H1 (cell line): ENCODE measurements around the gene NRXN3. TPM values are rescaled to one million over a fixed set of nuclear protein-coding genes. Genes with fewer than 3 reads are reported as not detected.

Experiments
- CTCF ChIA-PET: fragments of 300-600 bp; sonication (Branson Sonifier 250); formaldehyde crosslinking; loops from one replicate; lab custom pipeline; 2021; ENCODE audit not compliant: partially characterized antibody; lab: Charles Lee
- POLR2A ChIA-PET: fragments of 300-600 bp; sonication (Branson Sonifier 250); formaldehyde crosslinking; loops from one replicate; lab custom pipeline; 2021; ENCODE audit warnings: inconsistent platforms; ENCODE audit not compliant: partially characterized antibody; lab: Charles Lee
- DNase-seq, 2 experiments: peaks; one replicate each; pipeline versions ENCODE4 v3.0.0 to v3.0.0-alpha.2; 2010 to 2022; ENCODE audit warnings: low spot score in 2 of 2, low read depth in 1 of 2, mixed read lengths in 1 of 2
- FAIRE-seq: peaks from 2 replicates; lab custom pipeline; 2011; peaks lifted over from hg19 to GRCh38; lab: Jason Lieb, UNC
- H2AFZ ChIP-seq: 2 replicates; pipeline ENCODE4 v1.8.1; 2012; ENCODE audit warnings: low read length, inconsistent platforms
- H2AK5ac ChIP-seq: 2 replicates; pipeline ENCODE4 v1.6.1; 2013; ENCODE audit warnings: low read depth, low read length
- H2BK120ac ChIP-seq: replicated peaks from 2 replicates; pipeline ENCODE3; 2013; ENCODE audit warnings: low read depth, low read length, inconsistent platforms
- H2BK12ac ChIP-seq: 2 replicates; pipeline ENCODE4 v1.6.1; 2013; ENCODE audit warnings: low read depth, low read length
- H2BK15ac ChIP-seq: 2 replicates; pipeline ENCODE4 v1.6.1; 2013; ENCODE audit warnings: low read length
- H2BK20ac ChIP-seq: 2 replicates; pipeline ENCODE4 v1.6.1; 2013; ENCODE audit warnings: low read length
- H2BK5ac ChIP-seq: 2 replicates; pipeline ENCODE4 v1.6.1; 2013; ENCODE audit warnings: low read depth, low read length
- H3K14ac ChIP-seq: 2 replicates; pipeline ENCODE4 v1.6.1; 2013; ENCODE audit warnings: inconsistent platforms; ENCODE audit not compliant: insufficient read length
- H3K18ac ChIP-seq: 2 replicates; pipeline ENCODE4 v1.6.1; 2013; ENCODE audit warnings: low read length; ENCODE audit errors: extremely low read depth
- H3K23ac ChIP-seq: 2 replicates; pipeline ENCODE4 v1.6.1; 2013; ENCODE audit warnings: inconsistent platforms; ENCODE audit not compliant: insufficient read length
- H3K23me2 ChIP-seq: 2 replicates; pipeline ENCODE4 v1.6.1; 2013; ENCODE audit warnings: low read depth, low read length
- H3K27ac ChIP-seq: 2 replicates; pipeline ENCODE4 v1.6.1; 2011; ENCODE audit warnings: low read depth, low read length, inconsistent platforms
- H3K27me3 ChIP-seq, 4 experiments: replicated peaks in 1 of 4; 1 replicate in 1 of 4; 2 replicates in 3 of 4; pipeline versions ENCODE4 v1.6.1 to v1.8.1; 2011 to 2013; ENCODE audit warnings: low read length in 3 of 4, mild to moderate bottlenecking in 3 of 4, inconsistent platforms in 2 of 4, mixed read lengths in 2 of 4, moderate library complexity in 1 of 4; ENCODE audit not compliant: control insufficient read depth in 3 of 4, insufficient read depth in 3 of 4; ENCODE audit errors: extremely low read depth in 1 of 4
- H3K36me3 ChIP-seq, 4 experiments: 2 replicates each; pipeline versions ENCODE4 v1.6.1 to v1.8.1; 2011 to 2013; ENCODE audit warnings: mild to moderate bottlenecking in 4 of 4, low read length in 3 of 4, moderate library complexity in 2 of 4, control low read depth in 1 of 4, inconsistent platforms in 1 of 4; ENCODE audit not compliant: insufficient read depth in 4 of 4, control insufficient read depth in 2 of 4
- H3K4ac ChIP-seq: replicated peaks from 2 replicates; pipeline ENCODE3; 2013; ENCODE audit warnings: low read length, low read depth, mixed read lengths, inconsistent platforms; ENCODE audit not compliant: insufficient read length
- H3K4me1 ChIP-seq, 4 experiments: replicated peaks in 1 of 4; 1 replicate in 1 of 4; 2 replicates in 3 of 4; pipeline versions ENCODE4 v1.6.1 to v1.8.1; 2011 to 2013; ENCODE audit warnings: low read length in 3 of 4, inconsistent platforms in 2 of 4, mixed read lengths in 1 of 4; ENCODE audit not compliant: insufficient read depth in 4 of 4, control insufficient read depth in 3 of 4
- H3K4me2 ChIP-seq, 2 experiments: 2 replicates each; pipeline versions ENCODE4 v1.6.1 to v1.8.1; 2011 to 2013; ENCODE audit warnings: low read depth in 2 of 2, low read length in 2 of 2, control low read depth in 1 of 2, inconsistent platforms in 1 of 2, mild to moderate bottlenecking in 1 of 2; ENCODE audit not compliant: insufficient read depth in 1 of 2
- H3K4me3 ChIP-seq, 4 experiments: fragments of 200-600, 300-600 bp in 1 of 4; sonication (generic), shearing (Covaris generic), sonication (Bioruptor Twin) in 1 of 4; 2 replicates each; pipeline versions ENCODE4 v1.5.1 to v1.8.1; 2011 to 2016; ENCODE audit warnings: low read length in 4 of 4, low read depth in 3 of 4, control low read depth in 2 of 4, inconsistent platforms in 2 of 4, mild to moderate bottlenecking in 2 of 4, mixed read lengths in 1 of 4, moderate library complexity in 1 of 4; ENCODE audit not compliant: insufficient read depth in 2 of 4; ENCODE audit errors: extremely low read depth in 1 of 4
- H3K56ac ChIP-seq: replicated peaks from 2 replicates; pipeline ENCODE3; 2013; ENCODE audit warnings: low read depth, mild to moderate bottlenecking, mixed read lengths, low read length, inconsistent platforms; ENCODE audit not compliant: insufficient read length
- H3K79me1 ChIP-seq: 2 replicates; pipeline ENCODE4 v1.6.1; 2013; ENCODE audit warnings: low read depth, low read length, control low read depth
- H3K79me2 ChIP-seq, 2 experiments: 2 replicates each; pipeline versions ENCODE4 v1.6.1 to v1.8.1; 2012 to 2013; ENCODE audit warnings: low read length in 2 of 2, mild to moderate bottlenecking in 2 of 2, inconsistent platforms in 1 of 2; ENCODE audit not compliant: insufficient read depth in 2 of 2, control insufficient read depth in 1 of 2
- H3K9ac ChIP-seq, 4 experiments: replicated peaks in 1 of 4; 1 replicate in 1 of 4; 2 replicates in 3 of 4; pipeline versions ENCODE4 v1.6.1 to v1.8.1; 2011 to 2013; ENCODE audit warnings: low read depth in 3 of 4, low read length in 3 of 4, control low read depth in 2 of 4, mild to moderate bottlenecking in 2 of 4, moderate library complexity in 2 of 4, inconsistent platforms in 1 of 4; ENCODE audit errors: extremely low read depth in 1 of 4
- H3K9me3 ChIP-seq, 2 experiments: 2 replicates each; pipeline versions ENCODE4 v1.6.1 to v1.8.1; 2012 to 2013; ENCODE audit warnings: mild to moderate bottlenecking in 2 of 2, moderate library complexity in 2 of 2, control low read depth in 1 of 2, inconsistent platforms in 1 of 2, low read depth in 1 of 2, low read length in 1 of 2, mixed read lengths in 1 of 2; ENCODE audit not compliant: insufficient read depth in 2 of 2
- H4K20me1 ChIP-seq, 2 experiments: replicated peaks in 1 of 2; 2 replicates each; pipeline versions ENCODE3 to v1.8.1; 2011 to 2013; ENCODE audit warnings: inconsistent platforms in 2 of 2, low read length in 2 of 2, mild to moderate bottlenecking in 1 of 2; ENCODE audit not compliant: insufficient read depth in 2 of 2, control insufficient read depth in 1 of 2
- H4K5ac ChIP-seq: 2 replicates; pipeline ENCODE4 v1.6.1; 2013; ENCODE audit warnings: low read length, low read depth, mixed read lengths, inconsistent platforms; ENCODE audit not compliant: insufficient read length
- H4K8ac ChIP-seq: 2 replicates; pipeline ENCODE4 v1.8.0; 2013; ENCODE audit warnings: mild to moderate bottlenecking, moderate library complexity, low read length, inconsistent platforms; ENCODE audit not compliant: insufficient read depth; ENCODE audit errors: extremely low read depth
- H4K91ac ChIP-seq: replicated peaks from 2 replicates; pipeline ENCODE3; 2013; ENCODE audit warnings: low read length, mixed read lengths, inconsistent platforms; ENCODE audit not compliant: insufficient read length
- BACH1 ChIP-seq: IDR thresholded peaks from 2 replicates; pipeline ENCODE4 v1.6.1; 2012; ENCODE audit warnings: low read length, improper control_type of control experiment
- CHD2 ChIP-seq: IDR thresholded peaks from 2 replicates; pipeline ENCODE4 v1.6.1; 2012; ENCODE audit warnings: low read length, improper control_type of control experiment
- RAD21 ChIP-seq, 2 experiments: IDR thresholded peaks in 1 of 2; conservative IDR thresholded peaks in 1 of 2; 2 replicates each; pipeline ENCODE4 v1.6.1; 2011; ENCODE audit warnings: low read depth in 2 of 2, low read length in 2 of 2, improper control_type of control experiment in 1 of 2, inconsistent platforms in 1 of 2, mild to moderate bottlenecking in 1 of 2, moderate library complexity in 1 of 2
- RFX5 ChIP-seq: IDR thresholded peaks from 2 replicates; pipeline ENCODE4 v1.6.1; 2011; ENCODE audit warnings: low read depth, low read length, improper control_type of control experiment, borderline replicate concordance
- SRF ChIP-seq: IDR thresholded peaks from 2 replicates; pipeline ENCODE4 v1.6.1; 2011; ENCODE audit warnings: mild to moderate bottlenecking, low read depth, low read length, moderate library complexity
- WGBS, 2 experiments: shearing (Covaris generic) in 1 of 2; methylation state at CpG; one replicate each; pipeline versions ENCODE4 v1.1.6 to v1.1.7; 2013 to 2015; ENCODE audit warnings: low lambda C conversion rate in 2 of 2, mixed read lengths in 2 of 2, inconsistent platforms in 1 of 2, low coverage in 1 of 2, missing lambda C conversion rate in 1 of 2; ENCODE audit not compliant: insufficient replicate concordance in 2 of 2, insufficient coverage in 1 of 2, insufficient read length in 1 of 2; ENCODE audit errors: extremely low coverage in 1 of 2, missing lambda C conversion rate in 1 of 2; 5-methylcytosine and 5-hydroxymethylcytosine counted together
- polyA plus RNA-seq, 7 experiments: library from polyadenylated mRNA; depleted of rRNA in 3 of 7; stranded (reverse) in 5 of 7; unstranded in 2 of 7; fragments of >200 nt in 5 of 7; fragments of 200-250 nt in 2 of 7; gene quantifications; 1 replicate in 5 of 7; 2 replicates in 1 of 7; 4 replicates in 1 of 7; pipeline versions ENCODE4 v1.2.1 to v1.2.3, GENCODE V29; 2011 to 2013; ENCODE audit warnings: missing spikeins in 2 of 7, mixed read lengths in 2 of 7
- total RNA-seq: library from RNA; stranded (reverse); fragmentation: NEBNext Ultra II Directional; extraction: Animal tissue kit (Norgen Biotek cat#: 25700); gene quantifications from 2 replicates; pipeline ENCODE4 v1.2.1, GENCODE V29; 2021

NRXN3 gene
- total and polyA plus RNA-seq, 2 of the 8 experiments (the other 6 are each of a cell fraction or from before 2014, with no cell fraction given), result 2.6 to 4.1 TPM

GRCh38 chr14:79584679-79585078 is 1414.5 kb downstream of the NRXN3 start:
- Histone ChIP-seq H2AK5ac (no peak overlapping the region), H3K9me3 (peaks cover 0 to 1% of the 10 kb centered on the region in 2 experiments; a peak in 1 of 4 replicates), H3K18ac (no peak overlapping the region), H4K20me1 (no peaks in the 10 kb centered on the region), H3K79me2 (no peaks in the 10 kb centered on the region), H3K27ac (no peak overlapping the region), H3K4me3 (no peak overlapping the region), H3K27me3 (no peaks in the 10 kb centered on the region), H3K23me2 (no peaks in the 10 kb centered on the region), H3K56ac (no peak overlapping the region), H4K8ac (no peak overlapping the region), H2BK5ac (no peak overlapping the region), H3K4ac (no peak overlapping the region), H3K4me1 (peaks cover 0 to 2% (median 0%) of the 10 kb centered on the region in 4 experiments; a peak in 2 of 7 replicates), H4K5ac (no peak overlapping the region), H2AFZ (no peak overlapping the region), H3K14ac (no peak overlapping the region), H2BK15ac (no peak overlapping the region), H2BK120ac (no peak overlapping the region), H3K23ac (no peak overlapping the region), H2BK20ac (no peak overlapping the region), H3K9ac (no peak overlapping the region), H4K91ac (no peak overlapping the region), H3K36me3 (no peaks in the 10 kb centered on the region), H3K79me1 (no peaks in the 10 kb centered on the region), H3K4me2 (no peak overlapping the region), H2BK12ac (no peak overlapping the region)
- ChIA-PET POLR2A (no interaction called here), CTCF (interaction anchor here (0.5 to 2.2 kb wide), 4 partner anchors 18 to 651 kb away, joined by 3 to 7 read pairs (median 4); no protein-coding TSS in a partner anchor)
- no peak for DNase-seq
- no peak for FAIRE-seq
- TF ChIP-seq RAD21 (IDR thresholded peaks at IDR 0.05 in 1 of 2, conservative IDR thresholded peaks at IDR 0.05 in 1 of 2; ENCODE audit: low read depth in 2 of 2, low read length in 2 of 2) (peak in 1 of 2 experiments; percentile 10; a peak in 1 of 4 replicates), RFX5 (no peak), CHD2 (no peak), BACH1 (peak; percentile 46; the same call in 1 of the 2 replicates), SRF (no peak)
- WGBS, 2 experiments, result 88% methylated on average over 2 of the region's 2 CpGs; no CpG with 5 or more reads in 1 of the 2 experiments
